Bone marrow (tissue), 2 donors: ENCODE results near the gene RRP12.
A peak's percentile ranks its signal among the peaks of the same experiment; 100 is the strongest.
"Not testable (repeated sequence)": the region's sequence is repeated elsewhere in the genome, so short reads cannot be mapped to it uniquely, and the experiment has no call there.

Experiments used
- DNase-seq, 2 donors: peaks; one replicate each; lab custom pipeline; 2025; lab: John Stamatoyannopoulos, UW

The RRP12 gene

GRCh38 chr10:97400665-97401454 lies at the start of gene RRP12:
Gene RRP12 (minus strand): TSS chr10:97401340. CDS start chr10:97401231, 109 bp downstream.
- DNase-seq, result peak; percentile 48 to 93

- DNase-seq, result no peak
Measured at GRCh38 chr10:97450828-97451227, 49.7 kb upstream of the RRP12 start.

- DNase-seq, result peak; percentile 55 to 86
Measured at GRCh38 chr10:97445722-97446639, 44.8 kb upstream of the RRP12 start, which contains the start of the genes EXOSC1 and ZDHHC16. Gene EXOSC1 (minus strand): TSS chr10:97446006. CDS start chr10:97445985, 21 bp downstream. Gene ZDHHC16 (plus strand): TSS chr10:97446175. CDS start chr10:97451676, 5,501 bp downstream.

GRCh38 chr10:97445357-97445721 lies 44.2 kb upstream of the RRP12 start:
- no peak for DNase-seq

- no peak for DNase-seq
Measured at GRCh38 chr10:97444212-97444611, 43.1 kb upstream of the RRP12 start.

- DNase-seq, result no peak
Measured at GRCh38 chr10:97442277-97442676, 41.1 kb upstream of the RRP12 start.

GRCh38 chr10:97435211-97435610 lies 34.1 kb upstream of the RRP12 start:
- no peak for DNase-seq

- DNase-seq, result no peak
Measured at GRCh38 chr10:97434557-97434956, 33.4 kb upstream of the RRP12 start.

GRCh38 chr10:97434055-97434454 lies 32.9 kb upstream of the RRP12 start:
- DNase-seq, result no peak

- DNase-seq, result no peak
Measured at GRCh38 chr10:97428572-97428981, 27.4 kb upstream of the RRP12 start.

GRCh38 chr10:97427571-97428179 lies 26.5 kb upstream of the RRP12 start:
- DNase-seq, result no peak

GRCh38 chr10:97426776-97427570 lies 25.8 kb upstream of the RRP12 start:
- DNase-seq, result no peak

GRCh38 chr10:97425964-97426775 lies 25.0 kb upstream of the RRP12 start, which contains the start of gene PGAM1:
Gene PGAM1 (plus strand): TSS chr10:97426191. CDS start chr10:97426308, 117 bp downstream.
- peak; percentile 81 to 95 for DNase-seq

GRCh38 chr10:97423757-97424098 lies 22.6 kb upstream of the RRP12 start:
- DNase-seq, result not testable (repeated sequence)

GRCh38 chr10:97416565-97416964 lies 15.4 kb upstream of the RRP12 start:
- DNase-seq, result no peak

- DNase-seq, result no peak
Measured at GRCh38 chr10:97412891-97413304, 11.8 kb upstream of the RRP12 start.

GRCh38 chr10:97411406-97411805 lies 10.3 kb upstream of the RRP12 start:
- no peak for DNase-seq

GRCh38 chr10:97408496-97408992 lies 7.4 kb upstream of the RRP12 start:
- no peak for DNase-seq

- no peak for DNase-seq
Measured at GRCh38 chr10:97407952-97408248, 6.8 kb upstream of the RRP12 start.

- DNase-seq, result peak; percentile 51 to 53
Measured at GRCh38 chr10:97407211-97407951, 6.2 kb upstream of the RRP12 start.
